MG63 (cell line): ENCODE data around the gene FMN1. TPM values are rescaled to one million over a fixed set of nuclear protein-coding genes. Genes with fewer than 3 reads are reported as not detected.

ENCODE experiments used
- DNase-seq: peaks from one replicate; pipeline ENCODE4 v3.0.0-alpha.2; 2020
- H3K27me3 ChIP-seq: fragments of 250-450 bp; sonication (Bioruptor Pico); 2 replicates; pipeline ENCODE4 v1.5.1; 2020; ENCODE audit warnings: mild to moderate bottlenecking, moderate library complexity
- H3K36me3 ChIP-seq: fragments of 250-450 bp; sonication (Bioruptor Pico); 2 replicates; pipeline ENCODE4 v1.5.1; 2020; ENCODE audit warnings: mild to moderate bottlenecking, moderate library complexity
- H3K4me3 ChIP-seq: fragments of 250-450 bp; sonication (Bioruptor Pico); 2 replicates; pipeline ENCODE4 v1.5.1; 2020; ENCODE audit warnings: mild to moderate bottlenecking, moderate library complexity
- H3K9me3 ChIP-seq: fragments of 250-450 bp; sonication (Bioruptor Pico); 2 replicates; pipeline ENCODE4 v1.5.1; 2020; ENCODE audit warnings: mild to moderate bottlenecking, moderate library complexity
- total RNA-seq: library from RNA; depleted of rRNA; stranded (reverse); fragments of >200 nt; shearing (Covaris generic); gene quantifications from 2 replicates; pipeline ENCODE4 v1.2.3, GENCODE V29; 2014; ENCODE audit warnings: low replicate concordance

Gene FMN1
- total RNA-seq, 1 experiment from 2014 or later, result 9.0 TPM

DNA sequence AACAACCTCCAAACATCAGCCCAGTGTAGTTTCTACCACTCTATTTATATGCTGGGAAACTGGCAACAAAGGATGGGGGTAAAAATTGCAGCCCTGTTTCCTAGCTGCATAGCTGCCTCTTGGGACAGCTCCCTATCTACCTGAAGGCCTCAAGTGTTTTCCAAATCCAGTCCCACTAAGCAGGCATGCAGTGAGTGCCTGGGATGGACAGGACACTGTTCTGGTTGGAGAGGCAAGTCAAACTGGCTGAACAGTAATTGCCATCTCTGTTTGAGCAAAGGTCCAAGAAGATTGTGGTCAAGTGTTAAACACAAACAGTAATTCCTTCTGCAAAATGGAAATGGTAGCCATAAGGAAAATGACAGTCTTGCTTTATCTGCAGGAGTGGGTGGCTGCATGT, 125.4 kb downstream of the FMN1 start:
- H3K36me3 ChIP-seq, result no peaks in the 10 kb centered on the region
- DNase-seq, result no peak
- H3K27me3 ChIP-seq, result no peaks in the 10 kb centered on the region
- no peaks in the 10 kb centered on the region for H3K9me3 ChIP-seq
- no peak overlapping the region for H3K4me3 ChIP-seq

DNA sequence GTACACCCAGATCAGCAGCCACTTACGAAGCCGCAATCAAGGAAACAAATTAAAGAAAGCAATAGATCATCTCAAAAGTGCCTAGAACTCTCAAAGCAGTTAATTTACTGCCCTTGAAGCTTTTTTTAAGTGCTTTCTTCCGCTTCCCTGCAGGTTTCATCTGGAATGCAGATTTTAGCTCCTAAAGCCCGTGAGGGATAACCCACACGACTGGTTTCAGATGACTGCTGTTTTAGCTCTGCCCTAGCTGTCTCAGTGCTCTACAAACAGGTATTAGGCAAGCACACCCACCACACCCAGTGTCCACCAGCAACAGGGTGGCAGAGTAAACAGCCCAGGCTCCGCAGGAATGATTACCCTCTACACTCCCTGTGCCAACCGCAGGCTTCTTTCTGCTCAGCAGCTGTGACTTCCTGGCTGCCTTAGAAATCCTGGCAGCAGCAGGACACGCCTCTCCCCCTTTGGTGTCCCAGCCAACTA, 126.0 kb downstream of the FMN1 start:
- H3K9me3 ChIP-seq, result no peaks in the 10 kb centered on the region
- H3K4me3 ChIP-seq, result no peak overlapping the region
- no peaks in the 10 kb centered on the region for H3K36me3 ChIP-seq
- no peaks in the 10 kb centered on the region for H3K27me3 ChIP-seq
- peak; percentile 74 for DNase-seq

DNA sequence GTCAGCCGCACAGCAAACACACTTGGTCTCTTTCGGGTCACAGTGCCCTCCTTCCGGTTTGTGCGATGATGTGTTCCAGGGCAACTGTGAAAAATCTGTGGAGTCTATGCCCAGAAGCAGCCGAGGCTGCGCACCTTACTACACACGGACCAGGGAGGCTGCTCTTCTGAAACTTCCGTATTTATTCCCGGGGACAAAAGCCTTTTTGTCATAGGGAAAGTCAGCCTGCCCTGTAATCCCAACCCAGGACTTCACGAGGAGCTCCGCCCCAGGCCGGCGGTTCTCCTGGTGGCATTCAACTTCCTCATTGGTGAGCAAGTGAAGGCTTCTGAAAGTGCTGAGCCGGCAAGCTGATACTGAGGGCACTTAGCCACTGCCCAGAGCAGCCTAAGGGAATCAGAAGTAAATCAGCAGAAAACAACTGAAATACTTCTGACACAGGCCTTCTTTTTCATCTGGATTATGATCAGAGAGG, 126.5 kb downstream of the FMN1 start:
- peak; percentile 58 for DNase-seq
- peak overlapping the region; percentile 23 for H3K4me3 ChIP-seq
- H3K36me3 ChIP-seq, result no peaks in the 10 kb centered on the region

DNA sequence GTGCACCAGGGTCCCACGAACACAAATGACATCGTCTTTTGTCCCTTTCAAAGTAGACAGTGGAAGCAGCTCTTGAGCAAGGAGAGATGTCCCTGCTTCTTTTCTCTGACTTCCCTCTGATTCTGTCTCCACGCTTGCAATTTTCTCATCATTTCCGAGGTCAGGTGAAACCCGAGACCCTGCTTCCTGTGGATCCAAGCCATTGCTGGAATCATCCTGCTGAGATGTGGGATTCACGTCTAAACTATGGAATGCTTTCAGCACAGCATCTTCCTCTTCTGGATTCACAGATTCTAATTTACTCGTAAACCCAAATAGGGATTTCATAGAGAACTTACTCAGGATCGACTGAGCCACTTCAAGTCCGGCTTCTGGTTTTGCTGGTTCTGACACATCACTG, 127.1 kb downstream of the FMN1 start:
- Histone ChIP-seq H3K9me3 (no peaks in the 10 kb centered on the region), H3K4me3 (peak overlapping the region; percentile 23), H3K27me3 (no peaks in the 10 kb centered on the region), H3K36me3 (no peaks in the 10 kb centered on the region)
- peak; percentile 56 for DNase-seq

More for the DNA sequence above, 126.5 kb downstream of the FMN1 start:
- Histone ChIP-seq H3K9me3 (no peaks in the 10 kb centered on the region), H3K27me3 (no peaks in the 10 kb centered on the region)

DNA sequence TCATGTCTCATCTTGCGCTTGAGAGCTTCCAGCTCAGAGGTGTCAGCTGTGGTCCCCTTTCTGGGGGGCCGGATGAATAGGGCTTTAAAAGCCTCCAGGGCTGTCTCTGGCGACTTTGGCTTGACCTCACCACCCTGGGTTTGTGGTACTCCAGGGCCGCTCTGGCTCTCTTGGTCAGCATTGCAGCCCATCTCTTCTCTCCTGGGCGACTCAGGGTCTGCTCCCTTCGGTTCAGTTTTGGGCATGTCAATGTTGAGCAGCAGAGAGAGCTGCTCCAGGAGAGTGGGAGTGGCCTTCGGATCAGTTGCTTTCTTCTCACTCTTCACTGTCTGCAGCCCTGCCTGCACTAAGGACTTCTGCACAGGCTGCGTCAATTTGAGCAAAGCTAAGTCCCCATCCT, 127.9 kb downstream of the FMN1 start:
- DNase-seq, result no peak
- no peaks in the 10 kb centered on the region for H3K27me3 ChIP-seq
- H3K9me3 ChIP-seq, result no peaks in the 10 kb centered on the region
- peak overlapping the region; percentile 16 for H3K4me3 ChIP-seq
- H3K36me3 ChIP-seq, result no peaks in the 10 kb centered on the region

DNA sequence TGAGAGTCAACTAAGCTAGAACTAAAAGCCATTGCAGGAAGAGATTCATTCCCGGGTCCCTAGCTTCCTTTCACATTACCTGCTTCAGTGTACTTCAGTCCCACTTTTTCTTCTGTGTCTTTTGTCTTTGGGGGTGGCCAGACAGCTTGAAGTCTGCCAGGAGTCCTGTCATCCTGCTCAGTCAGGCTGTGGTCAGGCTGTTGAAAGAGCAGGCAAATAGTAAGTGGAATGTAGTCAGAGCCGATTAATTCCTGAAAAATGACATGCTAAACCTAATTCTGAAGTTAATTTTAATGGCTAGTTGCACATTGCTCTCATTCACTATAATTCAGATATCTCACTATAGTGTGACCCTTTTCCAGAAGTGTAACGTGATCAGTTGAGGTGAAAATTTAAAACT, 129.6 kb downstream of the FMN1 start:
- H3K9me3 ChIP-seq, result no peaks in the 10 kb centered on the region
- no peaks in the 10 kb centered on the region for H3K36me3 ChIP-seq
- no peaks in the 10 kb centered on the region for H3K27me3 ChIP-seq
- H3K4me3 ChIP-seq, result no peak overlapping the region
- DNase-seq, result peak; percentile 41

DNA sequence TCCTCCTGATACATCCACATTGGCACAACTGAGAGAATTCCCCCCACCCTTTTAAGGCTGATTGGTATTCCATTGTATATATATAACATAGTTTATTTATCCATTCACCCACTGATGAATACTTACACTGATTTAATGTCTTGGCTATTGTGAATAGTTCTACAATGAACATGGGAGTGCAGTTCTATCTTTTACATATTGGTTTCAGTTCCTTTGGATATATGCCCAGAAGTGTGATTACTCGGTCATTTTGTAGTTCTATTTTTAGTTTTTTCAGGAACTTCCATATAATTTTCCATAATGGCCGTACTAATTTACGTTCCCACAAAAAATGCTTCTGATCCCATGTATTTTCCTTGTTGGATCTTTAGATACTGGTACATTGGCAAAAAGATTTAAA, 135.3 kb downstream of the FMN1 start:
- no peak for DNase-seq
- no peaks in the 10 kb centered on the region for H3K36me3 ChIP-seq

DNA sequence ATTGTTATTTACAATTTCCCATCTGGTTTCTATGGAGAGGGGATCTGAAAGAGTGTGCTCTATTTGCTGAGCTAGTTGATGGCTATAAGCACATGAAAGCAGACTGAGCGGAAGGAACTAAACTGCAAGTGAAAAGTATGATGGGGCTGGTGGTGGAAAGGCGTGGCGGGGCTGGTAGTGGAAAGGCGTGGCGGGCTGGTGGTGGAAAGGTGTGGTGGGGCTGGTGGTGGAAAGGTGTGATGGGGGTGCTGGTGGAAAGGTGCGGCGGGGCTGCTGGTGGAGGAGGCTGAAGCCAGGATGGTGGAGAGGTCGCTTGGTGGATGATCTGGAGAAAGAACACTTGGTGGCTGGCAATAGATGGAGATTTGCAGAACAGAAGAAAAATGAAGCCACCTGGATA, 136.7 kb downstream of the FMN1 start:
- H3K9me3 ChIP-seq, result no peaks in the 10 kb centered on the region
- DNase-seq, result no peak

More for the DNA sequence above, 135.3 kb downstream of the FMN1 start:
- Histone ChIP-seq H3K4me3 (no peak overlapping the region), H3K27me3 (no peaks in the 10 kb centered on the region), H3K9me3 (no peaks in the 10 kb centered on the region)

DNA sequence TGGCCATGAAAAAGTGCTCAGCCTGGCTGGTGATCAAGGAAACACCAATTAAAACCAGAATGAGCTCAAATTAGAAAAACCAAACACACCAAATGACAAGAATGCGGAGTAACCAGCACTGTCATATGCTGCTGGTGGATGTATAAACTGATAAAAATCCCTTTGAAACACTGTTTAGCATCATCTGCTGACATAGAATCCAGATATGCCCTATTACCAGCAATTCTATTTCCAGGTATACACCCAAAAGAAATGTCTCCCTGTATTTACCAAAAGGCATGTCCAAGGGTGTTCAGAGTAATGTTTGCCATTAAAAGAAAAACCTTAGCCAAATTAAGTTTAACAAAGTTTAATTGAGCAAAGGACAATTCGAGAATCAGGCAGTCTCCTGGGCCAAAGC, 138.6 kb downstream of the FMN1 start:
- no peak overlapping the region for H3K4me3 ChIP-seq
- no peaks in the 10 kb centered on the region for H3K36me3 ChIP-seq
- H3K27me3 ChIP-seq, result no peaks in the 10 kb centered on the region
- no peak for DNase-seq
- no peaks in the 10 kb centered on the region for H3K9me3 ChIP-seq

More for the DNA sequence above, 136.7 kb downstream of the FMN1 start:
- Histone ChIP-seq H3K27me3 (no peaks in the 10 kb centered on the region), H3K36me3 (no peaks in the 10 kb centered on the region), H3K4me3 (no peak overlapping the region)

DNA sequence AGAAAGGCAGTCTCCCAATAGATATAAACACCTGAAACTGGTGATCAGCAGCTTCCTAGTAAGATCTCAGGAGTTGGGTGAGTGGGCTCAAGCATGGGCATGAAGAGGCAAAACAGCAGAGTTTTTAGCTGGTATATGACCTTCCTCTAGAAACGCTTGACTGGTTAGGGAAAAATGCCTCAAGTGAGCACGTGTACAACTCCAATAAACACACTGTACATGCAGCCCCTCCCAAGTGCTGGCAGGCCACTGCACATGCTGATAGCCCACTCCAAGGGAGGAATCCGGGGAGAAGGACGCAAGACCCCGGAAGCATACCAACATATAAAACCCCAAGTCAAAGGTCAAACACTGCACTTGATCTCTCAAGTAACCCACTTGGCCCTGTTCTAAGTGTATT, 143.0 kb downstream of the FMN1 start:
- no peak for DNase-seq
- no peaks in the 10 kb centered on the region for H3K36me3 ChIP-seq
- no peak overlapping the region for H3K4me3 ChIP-seq
- H3K9me3 ChIP-seq, result peaks cover 20% of the 10 kb centered on the region
- H3K27me3 ChIP-seq, result no peaks in the 10 kb centered on the region

DNA sequence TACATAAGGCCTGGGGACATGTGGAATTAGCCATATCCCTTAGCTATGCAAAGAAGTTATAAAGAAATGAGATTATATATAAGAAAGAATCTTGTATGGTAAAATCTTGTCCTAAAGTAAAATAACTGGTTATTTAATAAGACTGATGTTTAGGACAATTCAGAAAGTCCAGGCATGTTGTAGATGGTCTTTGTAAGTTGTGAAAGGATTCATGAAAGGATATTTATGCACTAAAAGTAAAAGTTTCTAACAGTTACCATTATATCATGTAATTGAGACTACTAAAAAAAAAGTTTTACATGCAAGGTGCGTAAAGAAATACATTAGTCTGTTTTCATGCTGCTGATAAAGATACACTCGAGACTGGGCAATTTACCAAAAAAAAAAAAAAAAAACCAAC, 146.3 kb downstream of the FMN1 start:
- H3K9me3 ChIP-seq, result peaks cover 22% of the 10 kb centered on the region
- no peaks in the 10 kb centered on the region for H3K27me3 ChIP-seq
- no peak for DNase-seq
- H3K4me3 ChIP-seq, result no peak overlapping the region
- H3K36me3 ChIP-seq, result no peaks in the 10 kb centered on the region

DNA sequence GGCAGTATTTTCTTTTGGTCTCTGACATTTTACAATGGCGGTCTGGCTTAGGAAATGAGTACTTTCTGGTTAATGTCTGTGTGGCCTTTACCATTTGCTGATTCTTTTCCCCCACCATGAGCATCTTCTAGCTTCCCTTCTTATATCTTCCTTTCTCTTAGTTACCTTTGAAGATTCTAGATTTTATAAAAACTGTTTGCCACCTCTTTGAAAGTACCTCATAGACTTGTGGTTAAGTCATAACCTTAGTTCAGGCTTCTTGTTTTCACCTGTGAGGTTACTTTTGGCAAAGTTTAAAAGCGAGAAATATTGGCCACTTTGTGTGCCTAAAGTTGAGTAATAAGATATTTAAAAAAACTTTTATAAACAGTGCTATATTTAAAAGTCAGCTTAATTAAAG, 147.4 kb downstream of the FMN1 start:
- DNase-seq, result no peak
- Histone ChIP-seq H3K4me3 (no peak overlapping the region), H3K9me3 (peaks cover 22% of the 10 kb centered on the region), H3K36me3 (no peaks in the 10 kb centered on the region), H3K27me3 (no peaks in the 10 kb centered on the region)

DNA sequence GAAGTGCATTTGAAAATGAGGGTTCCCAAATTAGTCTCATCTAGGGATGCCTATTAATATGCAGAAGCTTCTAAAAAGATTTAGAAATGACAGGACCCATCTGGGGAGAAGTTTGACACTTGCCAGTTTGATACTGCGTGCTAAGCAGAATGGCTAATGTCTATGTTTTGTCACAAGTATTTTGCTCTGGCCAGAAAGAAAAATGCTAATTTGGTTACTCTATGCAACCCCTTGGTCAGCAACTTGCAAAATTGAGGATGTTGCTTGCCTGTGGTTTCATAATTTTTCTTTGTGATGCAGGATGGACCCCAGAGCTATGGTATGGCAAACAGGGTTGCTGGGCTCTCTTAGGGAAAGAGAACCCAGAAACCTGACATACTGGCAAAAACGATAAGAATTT, 148.2 kb downstream of the FMN1 start:
- Histone ChIP-seq H3K9me3 (peaks cover 22% of the 10 kb centered on the region), H3K4me3 (no peak overlapping the region), H3K27me3 (no peaks in the 10 kb centered on the region), H3K36me3 (no peaks in the 10 kb centered on the region)
- DNase-seq, result no peak

DNA sequence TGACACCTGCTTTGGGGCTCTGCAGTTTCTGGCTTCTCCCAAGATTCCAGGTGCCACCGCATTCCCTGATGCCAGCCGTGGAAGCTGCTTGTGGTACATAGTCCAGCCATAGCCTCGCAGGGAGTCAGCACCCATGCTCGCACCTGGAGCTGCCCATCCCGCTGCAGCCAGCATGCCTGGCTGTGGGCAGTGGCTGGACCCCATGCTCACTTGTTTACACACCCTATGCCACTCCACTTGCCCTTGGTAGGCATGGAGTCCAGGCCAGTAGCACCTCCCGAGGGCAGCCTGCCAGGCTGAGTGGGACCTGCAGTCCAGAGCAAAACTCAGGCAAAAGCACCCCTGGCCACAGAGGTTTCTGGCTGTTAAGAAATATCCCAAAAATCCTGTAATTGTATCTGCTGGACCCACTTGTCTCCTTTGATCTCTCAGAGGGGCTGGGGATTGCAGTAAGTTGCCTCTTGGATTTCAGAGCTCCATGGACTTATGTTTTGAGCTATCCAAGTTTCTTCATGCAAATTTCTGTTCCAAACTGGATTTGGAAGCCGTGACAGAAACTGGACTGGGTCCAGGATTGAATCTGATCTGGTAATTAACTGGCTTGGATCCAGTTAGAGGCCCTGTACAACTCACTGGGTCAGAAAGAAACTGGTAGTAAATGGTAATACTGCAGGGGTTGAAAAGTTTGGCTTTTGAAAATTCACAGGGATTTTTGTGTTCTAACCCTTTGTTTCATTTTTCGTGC, 149.3 kb downstream of the FMN1 start:
- Histone ChIP-seq H3K36me3 (no peaks in the 10 kb centered on the region), H3K9me3 (peaks cover 22% of the 10 kb centered on the region), H3K27me3 (no peaks in the 10 kb centered on the region), H3K4me3 (no peak overlapping the region)
- no peak for DNase-seq

DNA sequence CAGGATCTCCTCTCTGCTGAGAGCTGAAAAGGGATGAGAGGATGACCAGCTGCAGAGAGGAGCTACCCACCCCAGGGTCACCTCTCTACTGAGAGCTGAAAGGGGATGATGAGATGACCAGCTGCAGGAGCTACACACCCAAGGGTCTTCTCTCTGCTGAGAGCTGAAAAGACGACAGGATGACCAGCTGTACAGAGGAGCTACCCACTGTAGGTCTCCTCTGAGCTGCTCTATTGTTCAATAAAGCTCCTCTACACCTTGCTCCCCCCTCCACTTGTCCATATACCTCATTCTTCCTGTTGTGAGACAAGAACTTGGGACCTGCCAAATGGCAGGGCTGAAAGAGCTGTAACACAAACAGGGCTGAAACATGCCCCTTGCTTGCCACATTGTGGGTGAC, 149.9 kb downstream of the FMN1 start:
- no peak for DNase-seq
- Histone ChIP-seq H3K36me3 (no peaks in the 10 kb centered on the region), H3K4me3 (no peak overlapping the region), H3K27me3 (no peaks in the 10 kb centered on the region), H3K9me3 (peaks cover 20% of the 10 kb centered on the region)

DNA sequence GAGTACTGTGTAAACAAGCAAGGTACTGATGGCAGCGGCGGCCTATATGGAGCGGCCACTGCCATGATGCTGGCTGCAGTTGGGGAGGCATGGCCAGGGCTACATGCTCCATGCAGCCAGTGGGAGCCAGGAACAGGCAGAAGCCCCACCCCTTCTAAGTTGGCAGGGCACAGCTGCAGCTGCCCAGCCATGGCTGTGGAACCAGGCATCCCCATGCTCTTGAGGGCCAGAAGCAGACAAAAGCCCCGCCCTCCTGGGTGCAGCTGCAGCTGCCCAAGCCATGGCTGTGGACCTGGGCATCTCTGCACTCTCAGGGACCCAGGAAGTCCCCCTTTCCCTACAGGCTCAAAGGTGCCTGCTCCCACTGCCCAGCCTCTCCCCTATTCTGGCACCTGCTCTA, 150.9 kb downstream of the FMN1 start:
- peaks cover 14% of the 10 kb centered on the region for H3K9me3 ChIP-seq
- no peaks in the 10 kb centered on the region; the same call in 1 of the 2 replicates for H3K27me3 ChIP-seq
- no peak overlapping the region for H3K4me3 ChIP-seq
- H3K36me3 ChIP-seq, result no peaks in the 10 kb centered on the region
- no peak for DNase-seq

DNA sequence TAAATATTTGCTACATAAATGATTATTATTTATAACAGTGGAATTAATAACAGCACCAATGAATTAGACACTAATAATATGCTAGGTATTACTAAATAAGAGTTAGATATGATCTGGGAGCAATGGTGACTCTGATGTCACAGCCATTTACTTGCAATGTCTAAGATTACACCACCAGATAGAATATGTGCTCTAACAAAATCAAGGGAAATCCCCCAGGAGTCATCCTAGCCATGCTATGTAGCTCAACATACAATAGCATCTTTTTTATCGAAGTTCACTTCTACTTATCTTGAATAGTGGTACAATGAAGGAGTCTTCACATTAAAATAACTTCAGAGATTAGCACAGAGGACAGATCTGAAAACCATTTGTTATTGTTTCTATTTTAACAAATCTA, 154.0 kb downstream of the FMN1 start:
- no peak overlapping the region for H3K4me3 ChIP-seq
- DNase-seq, result no peak

DNA sequence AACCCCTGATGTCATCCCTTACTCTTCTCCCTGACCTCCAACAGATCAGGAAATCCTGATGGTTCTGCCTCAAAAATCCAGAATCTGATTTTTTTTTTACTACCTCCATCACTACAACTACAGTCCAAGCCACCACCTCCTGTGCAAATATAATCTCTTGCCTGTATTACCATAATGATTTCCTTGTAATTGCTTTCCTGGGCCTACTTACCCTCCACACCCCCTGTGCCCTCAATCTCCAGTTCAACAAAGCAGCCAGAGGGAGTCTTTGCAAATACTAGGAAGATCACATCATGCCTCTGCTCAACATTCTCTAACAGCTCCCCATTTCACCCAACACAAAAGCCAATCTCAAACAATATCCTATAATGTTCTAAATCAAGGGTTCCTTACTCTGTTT, 159.9 kb downstream of the FMN1 start:
- Histone ChIP-seq H3K27me3 (no peaks in the 10 kb centered on the region; the same call in 1 of the 2 replicates), H3K36me3 (no peaks in the 10 kb centered on the region), H3K9me3 (no peaks in the 10 kb centered on the region; the same call in 1 of the 2 replicates), H3K4me3 (no peak overlapping the region)
- no peak for DNase-seq

More for the DNA sequence above, 154.0 kb downstream of the FMN1 start:
- H3K9me3 ChIP-seq, result no peaks in the 10 kb centered on the region
- H3K36me3 ChIP-seq, result no peaks in the 10 kb centered on the region
- no peaks in the 10 kb centered on the region; the same call in 1 of the 2 replicates for H3K27me3 ChIP-seq
